ENCODE measurements around the gene SNRPD3.
"Not testable (repeated sequence)": the region's sequence is repeated elsewhere in the genome, so short reads cannot be mapped to it uniquely, and the experiment has no call there.

SNRPD3 gene

GRCh38 chr22:24592058-24592850 lies 36.5 kb downstream of the SNRPD3 start:
- DNase-seq (ENCODE audit: low read depth) = no peak

- DNase-seq (ENCODE audit: low read depth) = peak; percentile 72
These were observed 37.2 kb downstream of the SNRPD3 start, which contains the start of gene LRRC75B for GRCh38 chr22:24592851-24593558. LRRC75B (minus strand) TSS chr22:24593073; CDS start chr22:24593039, 34 bp downstream.

- DNase-seq (ENCODE audit: low read depth) = not testable (repeated sequence)
These were observed 37.7 kb downstream of the SNRPD3 start for GRCh38 chr22:24593559-24593835.

- DNase-seq (ENCODE audit: low read depth) = no peak
These were observed 38.2 kb downstream of the SNRPD3 start for GRCh38 chr22:24593836-24594568.

GRCh38 chr22:24594569-24595120 lies 38.8 kb downstream of the SNRPD3 start:
- DNase-seq (ENCODE audit: low read depth) = no peak

GRCh38 chr22:24595228-24595627 lies 39.4 kb downstream of the SNRPD3 start:
- no peak for DNase-seq (ENCODE audit: low read depth)

GRCh38 chr22:24595863-24596262 lies 40.1 kb downstream of the SNRPD3 start:
- no peak for DNase-seq (ENCODE audit: low read depth)

GRCh38 chr22:24597076-24597475 lies 41.3 kb downstream of the SNRPD3 start:
- not testable (repeated sequence) for DNase-seq (ENCODE audit: low read depth)

- DNase-seq (ENCODE audit: low read depth) = no peak
These were observed 43.7 kb downstream of the SNRPD3 start for GRCh38 chr22:24599514-24599913.

- not testable (repeated sequence) for DNase-seq (ENCODE audit: low read depth)
These were observed 44.3 kb downstream of the SNRPD3 start for GRCh38 chr22:24599958-24600715.

GRCh38 chr22:24601217-24602104 lies 45.7 kb downstream of the SNRPD3 start:
- no peak for DNase-seq (ENCODE audit: low read depth)

- not testable (repeated sequence) for DNase-seq (ENCODE audit: low read depth)
These were observed 46.4 kb downstream of the SNRPD3 start for GRCh38 chr22:24602105-24602749.

GRCh38 chr22:24602847-24603769 lies 47.3 kb downstream of the SNRPD3 start, which contains the start of gene GGT1:
GGT1 (plus strand) TSS chr22:24603193; CDS start chr22:24611082, 7,889 bp downstream.
- not testable (repeated sequence) for DNase-seq (ENCODE audit: low read depth)

- not testable (repeated sequence) for DNase-seq (ENCODE audit: low read depth)
These were observed 48.2 kb downstream of the SNRPD3 start for GRCh38 chr22:24603770-24604629.

- DNase-seq (ENCODE audit: low read depth) = not testable (repeated sequence)
These were observed 50.5 kb downstream of the SNRPD3 start for GRCh38 chr22:24606340-24606739.

- DNase-seq (ENCODE audit: low read depth) = not testable (repeated sequence)
These were observed 51.7 kb downstream of the SNRPD3 start for GRCh38 chr22:24607429-24607983.

- not testable (repeated sequence) for DNase-seq (ENCODE audit: low read depth)
These were observed 52.5 kb downstream of the SNRPD3 start for GRCh38 chr22:24608327-24608726.
